T-helper 2 cell treated with Interferon-gamma antibody and Interleukin-4, amounts not matched to agents 5 μg/mL and 100 μg/mL, for 36 hours (primary cell): ENCODE results near the gene TP73.
A peak's percentile ranks its signal among the peaks of the same experiment; 100 is the strongest.

ENCODE experiments used
- DNase-seq: peaks from one replicate; pipeline ENCODE4 v3.0.0; 2021; ENCODE audit warnings: low spot score
- H3K27ac Mint-ChIP-seq: one replicate; pipeline ENCODE4 v1.8.0; 2021; ENCODE audit warnings: mild to moderate bottlenecking, mixed read lengths
- H3K27me3 Mint-ChIP-seq: one replicate; pipeline ENCODE4 v1.8.0; 2021; ENCODE audit warnings: low read depth, mixed read lengths
- H3K36me3 Mint-ChIP-seq: one replicate; pipeline ENCODE4 v1.8.0; 2021; ENCODE audit warnings: low read depth, mixed read lengths
- H3K4me1 Mint-ChIP-seq: one replicate; pipeline ENCODE4 v1.8.0; 2021; ENCODE audit warnings: low read depth, mixed read lengths
- H3K4me3 Mint-ChIP-seq: one replicate; pipeline ENCODE4 v1.8.0; 2022; ENCODE audit warnings: mild to moderate bottlenecking, moderate library complexity, mixed read lengths
- H3K9me3 Mint-ChIP-seq: one replicate; pipeline ENCODE4 v1.8.0; 2021; ENCODE audit warnings: mixed read lengths

Gene TP73

DNA sequence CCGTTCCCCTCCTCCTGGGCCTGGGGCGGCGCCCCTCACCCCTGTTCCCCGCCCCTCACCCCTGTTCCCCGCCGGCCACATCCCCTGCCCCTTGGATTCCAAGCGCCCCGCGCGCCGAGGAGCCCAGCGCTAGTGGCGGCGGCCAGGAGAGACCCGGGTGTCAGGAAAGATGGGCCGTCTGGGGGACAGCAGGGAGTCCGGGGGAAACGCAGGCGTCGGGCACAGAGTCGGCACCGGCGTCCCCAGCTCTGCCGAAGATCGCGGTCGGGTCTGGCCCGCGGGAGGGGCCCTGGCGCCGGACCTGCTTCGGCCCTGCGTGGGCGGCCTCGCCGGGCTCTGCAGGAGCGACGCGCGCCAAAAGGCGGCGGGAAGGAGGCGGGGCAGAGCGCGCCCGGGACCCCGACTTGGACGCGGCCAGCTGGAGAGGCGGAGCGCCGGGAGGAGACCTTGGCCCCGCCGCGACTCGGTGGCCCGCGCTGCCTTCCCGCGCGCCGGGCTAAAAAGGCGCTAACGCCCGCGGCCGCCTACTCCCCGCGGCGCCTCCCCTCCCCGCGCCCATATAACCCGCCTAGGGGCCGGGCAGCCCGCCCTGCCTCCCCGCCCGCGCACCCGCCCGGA is at the start of gene TP73:
Gene TP73 (plus strand): TSS at position 587 of the 618 bp plus-strand sequence. CDS start 29,850 bp downstream, outside the sequence.
- Mint-ChIP-seq H3K36me3 (peaks cover 8% of the 10 kb centered on the region), H3K9me3 (no peaks in the 10 kb centered on the region), H3K27ac (no peak within 1 kb of the TSS), H3K4me3 (peak within 1 kb of the TSS; percentile 34), H3K27me3 (peaks cover 47% of the 10 kb centered on the region), H3K4me1 (peaks cover 17% of the 10 kb centered on the region)
- DNase-seq: peak; percentile 22

GRCh38 chr1:3603156-3603555 is 49.2 kb upstream of the TP73 start:
- Mint-ChIP-seq H3K36me3 (no peaks in the 10 kb centered on the region), H3K27me3 (peaks cover 1% of the 10 kb centered on the region), H3K27ac (no peak overlapping the region), H3K4me1 (no peaks in the 10 kb centered on the region), H3K9me3 (no peaks in the 10 kb centered on the region), H3K4me3 (no peak overlapping the region)
- no peak for DNase-seq

GRCh38 chr1:3603571-3604467 is 48.5 kb upstream of the TP73 start:
- no peak overlapping the region for H3K4me3 Mint-ChIP-seq

GRCh38 chr1:3604468-3604974 is 47.8 kb upstream of the TP73 start:
- Mint-ChIP-seq H3K4me3 (no peak overlapping the region), H3K27ac (no peak overlapping the region), H3K36me3 (no peaks in the 10 kb centered on the region), H3K9me3 (no peaks in the 10 kb centered on the region), H3K27me3 (peaks cover 4% of the 10 kb centered on the region), H3K4me1 (no peaks in the 10 kb centered on the region)
- no peak for DNase-seq

More at GRCh38 chr1:3603571-3604467, 48.5 kb upstream of the TP73 start:
- Mint-ChIP-seq H3K27me3 (peaks cover 1% of the 10 kb centered on the region), H3K4me1 (no peaks in the 10 kb centered on the region), H3K9me3 (no peaks in the 10 kb centered on the region), H3K27ac (no peak overlapping the region), H3K36me3 (no peaks in the 10 kb centered on the region)
- no peak for DNase-seq

- Mint-ChIP-seq H3K36me3 (no peaks in the 10 kb centered on the region), H3K27ac (no peak overlapping the region), H3K4me3 (no peak overlapping the region), H3K4me1 (no peaks in the 10 kb centered on the region), H3K27me3 (peaks cover 4% of the 10 kb centered on the region), H3K9me3 (no peaks in the 10 kb centered on the region)
- DNase-seq: no peak
Observed at GRCh38 chr1:3604997-3605823, 47.1 kb upstream of the TP73 start.

GRCh38 chr1:3606779-3607702 is 45.3 kb upstream of the TP73 start:
- DNase-seq: no peak
- Mint-ChIP-seq H3K27ac (no peak overlapping the region), H3K4me1 (no peaks in the 10 kb centered on the region), H3K36me3 (no peaks in the 10 kb centered on the region), H3K9me3 (no peaks in the 10 kb centered on the region), H3K4me3 (no peak overlapping the region), H3K27me3 (peaks cover 12% of the 10 kb centered on the region)

DNA sequence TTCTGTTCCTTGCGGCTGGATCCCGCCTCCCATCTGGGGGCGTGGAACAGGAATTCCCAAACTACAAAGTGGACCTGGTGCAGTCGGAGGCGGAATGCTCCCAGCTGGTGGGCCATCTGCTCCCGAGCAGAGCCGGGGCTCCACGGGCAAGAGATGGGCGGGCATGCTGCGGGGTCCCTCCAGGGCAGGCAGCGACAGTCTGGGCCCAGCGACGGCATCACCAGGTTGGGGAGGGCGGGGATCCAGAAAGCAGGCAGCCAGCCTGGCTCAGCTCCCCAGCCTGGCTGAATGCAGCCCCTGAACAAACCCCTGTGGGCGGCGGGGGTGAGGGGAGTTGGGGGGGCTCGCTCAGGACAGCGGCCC is 44.6 kb upstream of the TP73 start:
- no peaks in the 10 kb centered on the region for H3K4me1 Mint-ChIP-seq
- DNase-seq: no peak
- H3K4me3 Mint-ChIP-seq: no peak overlapping the region
- H3K9me3 Mint-ChIP-seq: no peaks in the 10 kb centered on the region
- no peak overlapping the region for H3K27ac Mint-ChIP-seq
- peaks cover 16% of the 10 kb centered on the region for H3K27me3 Mint-ChIP-seq
- no peaks in the 10 kb centered on the region for H3K36me3 Mint-ChIP-seq

- Mint-ChIP-seq H3K36me3 (no peaks in the 10 kb centered on the region), H3K27ac (no peak overlapping the region), H3K4me3 (no peak overlapping the region), H3K9me3 (no peaks in the 10 kb centered on the region), H3K27me3 (peaks cover 16% of the 10 kb centered on the region), H3K4me1 (no peaks in the 10 kb centered on the region)
- DNase-seq: no peak
Observed at GRCh38 chr1:3608154-3608553, 44.2 kb upstream of the TP73 start.

DNA sequence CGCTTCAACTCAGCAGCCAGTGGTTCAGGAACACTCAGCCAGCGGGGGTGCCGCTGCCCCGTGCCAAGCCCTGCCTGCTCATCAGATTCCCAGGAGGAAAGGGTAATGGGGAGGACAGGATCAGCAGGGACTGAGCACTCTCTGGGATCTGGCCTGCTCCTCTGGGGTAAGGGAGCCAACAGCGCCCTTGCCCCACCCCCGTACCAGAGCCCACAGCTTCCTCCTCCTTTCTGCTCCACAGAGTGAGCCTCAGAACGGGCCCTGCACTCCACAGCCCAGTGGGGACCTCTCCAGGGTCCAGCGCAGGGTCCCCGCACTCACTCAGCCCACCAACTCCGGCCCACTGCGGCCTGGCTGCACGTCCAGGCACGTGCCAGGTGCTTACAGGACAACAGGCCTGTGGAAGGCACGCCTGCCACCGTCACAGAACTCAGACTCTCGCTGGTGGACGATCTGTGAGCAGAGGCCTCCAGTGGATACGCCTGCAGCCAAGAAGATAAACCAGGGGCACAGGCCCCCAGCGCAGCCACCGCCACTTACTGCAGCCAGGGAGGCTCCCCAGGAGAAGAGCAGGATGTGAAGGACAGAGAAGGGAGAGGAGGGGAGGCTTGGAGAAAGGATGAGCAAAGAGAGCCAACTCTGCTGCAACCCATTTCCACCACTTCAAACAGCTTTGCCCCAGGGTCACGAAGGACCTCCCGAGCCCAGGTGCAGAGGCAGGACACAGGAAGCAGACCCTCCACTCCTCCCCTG is 43.1 kb upstream of the TP73 start:
- Mint-ChIP-seq H3K27me3 (peaks cover 21% of the 10 kb centered on the region), H3K4me3 (no peak overlapping the region), H3K9me3 (no peaks in the 10 kb centered on the region), H3K27ac (no peak overlapping the region), H3K36me3 (no peaks in the 10 kb centered on the region), H3K4me1 (no peaks in the 10 kb centered on the region)
- no peak for DNase-seq

- Mint-ChIP-seq H3K9me3 (no peaks in the 10 kb centered on the region), H3K4me3 (no peak overlapping the region), H3K36me3 (no peaks in the 10 kb centered on the region), H3K4me1 (no peaks in the 10 kb centered on the region), H3K27me3 (peaks cover 27% of the 10 kb centered on the region), H3K27ac (no peak overlapping the region)
- DNase-seq: no peak
Observed at GRCh38 chr1:3609769-3610526, 42.4 kb upstream of the TP73 start.

GRCh38 chr1:3610527-3611169 is 41.7 kb upstream of the TP73 start:
- Mint-ChIP-seq H3K4me3 (no peak overlapping the region), H3K36me3 (no peaks in the 10 kb centered on the region), H3K4me1 (no peaks in the 10 kb centered on the region), H3K27ac (no peak overlapping the region), H3K27me3 (peaks cover 28% of the 10 kb centered on the region), H3K9me3 (no peaks in the 10 kb centered on the region)
- no peak for DNase-seq
